Measurements from ENCODE around the gene SSR1.

DNA sequence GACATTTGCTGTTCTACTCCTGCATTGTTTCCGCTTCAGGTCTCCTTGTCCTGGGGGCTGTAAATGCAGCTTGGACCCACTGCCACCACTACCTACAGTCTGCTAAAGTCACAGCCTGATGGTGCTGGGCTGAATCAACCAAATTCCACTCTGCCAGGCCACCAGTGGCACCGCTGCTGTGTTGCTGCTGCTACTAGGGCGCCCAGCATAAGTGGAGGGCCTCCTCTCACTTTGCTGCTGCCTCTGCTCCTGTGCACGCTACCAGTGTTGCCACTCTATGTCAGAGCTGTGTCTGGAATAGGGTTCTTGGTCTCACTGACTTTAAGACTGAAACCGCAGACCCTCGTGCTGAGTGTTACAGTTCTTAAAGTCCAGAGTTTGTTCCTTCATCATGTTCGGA, 1.4 kb upstream of the SSR1 start:
- TF ChIP-seq TAF1 (IDR thresholded peaks at IDR 0.05; ENCODE audit: low read depth) (no peak), POLR2AphosphoS5 (IDR thresholded peaks at IDR 0.05) (no peak), EZH2 (IDR thresholded peaks at IDR 0.05; ENCODE audit: borderline replicate concordance, insufficient read depth, low read length, poor library complexity, severe bottlenecking) (no peak), MXI1 (conservative IDR thresholded peaks at IDR 0.05; ENCODE audit: poor library complexity, severe bottlenecking) (no peak), SMC3 (conservative IDR thresholded peaks at IDR 0.05; ENCODE audit: poor library complexity) (no peak), EP300 (conservative IDR thresholded peaks at IDR 0.05; ENCODE audit: poor library complexity, severe bottlenecking) (no peak), RAD21 (conservative IDR thresholded peaks at IDR 0.05) (no peak)
- TF ChIP-seq, protein P1, sequence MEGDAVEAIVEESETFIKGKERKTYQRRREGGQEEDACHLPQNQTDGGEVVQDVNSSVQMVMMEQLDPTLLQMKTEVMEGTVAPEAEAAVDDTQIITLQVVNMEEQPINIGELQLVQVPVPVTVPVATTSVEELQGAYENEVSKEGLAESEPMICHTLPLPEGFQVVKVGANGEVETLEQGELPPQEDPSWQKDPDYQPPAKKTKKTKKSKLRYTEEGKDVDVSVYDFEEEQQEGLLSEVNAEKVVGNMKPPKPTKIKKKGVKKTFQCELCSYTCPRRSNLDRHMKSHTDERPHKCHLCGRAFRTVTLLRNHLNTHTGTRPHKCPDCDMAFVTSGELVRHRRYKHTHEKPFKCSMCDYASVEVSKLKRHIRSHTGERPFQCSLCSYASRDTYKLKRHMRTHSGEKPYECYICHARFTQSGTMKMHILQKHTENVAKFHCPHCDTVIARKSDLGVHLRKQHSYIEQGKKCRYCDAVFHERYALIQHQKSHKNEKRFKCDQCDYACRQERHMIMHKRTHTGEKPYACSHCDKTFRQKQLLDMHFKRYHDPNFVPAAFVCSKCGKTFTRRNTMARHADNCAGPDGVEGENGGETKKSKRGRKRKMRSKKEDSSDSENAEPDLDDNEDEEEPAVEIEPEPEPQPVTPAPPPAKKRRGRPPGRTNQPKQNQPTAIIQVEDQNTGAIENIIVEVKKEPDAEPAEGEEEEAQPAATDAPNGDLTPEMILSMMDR (IDR thresholded peaks at IDR 0.05; ENCODE audit: poor library complexity, severe bottlenecking): no peak
- TF ChIP-seq, protein P2, sequence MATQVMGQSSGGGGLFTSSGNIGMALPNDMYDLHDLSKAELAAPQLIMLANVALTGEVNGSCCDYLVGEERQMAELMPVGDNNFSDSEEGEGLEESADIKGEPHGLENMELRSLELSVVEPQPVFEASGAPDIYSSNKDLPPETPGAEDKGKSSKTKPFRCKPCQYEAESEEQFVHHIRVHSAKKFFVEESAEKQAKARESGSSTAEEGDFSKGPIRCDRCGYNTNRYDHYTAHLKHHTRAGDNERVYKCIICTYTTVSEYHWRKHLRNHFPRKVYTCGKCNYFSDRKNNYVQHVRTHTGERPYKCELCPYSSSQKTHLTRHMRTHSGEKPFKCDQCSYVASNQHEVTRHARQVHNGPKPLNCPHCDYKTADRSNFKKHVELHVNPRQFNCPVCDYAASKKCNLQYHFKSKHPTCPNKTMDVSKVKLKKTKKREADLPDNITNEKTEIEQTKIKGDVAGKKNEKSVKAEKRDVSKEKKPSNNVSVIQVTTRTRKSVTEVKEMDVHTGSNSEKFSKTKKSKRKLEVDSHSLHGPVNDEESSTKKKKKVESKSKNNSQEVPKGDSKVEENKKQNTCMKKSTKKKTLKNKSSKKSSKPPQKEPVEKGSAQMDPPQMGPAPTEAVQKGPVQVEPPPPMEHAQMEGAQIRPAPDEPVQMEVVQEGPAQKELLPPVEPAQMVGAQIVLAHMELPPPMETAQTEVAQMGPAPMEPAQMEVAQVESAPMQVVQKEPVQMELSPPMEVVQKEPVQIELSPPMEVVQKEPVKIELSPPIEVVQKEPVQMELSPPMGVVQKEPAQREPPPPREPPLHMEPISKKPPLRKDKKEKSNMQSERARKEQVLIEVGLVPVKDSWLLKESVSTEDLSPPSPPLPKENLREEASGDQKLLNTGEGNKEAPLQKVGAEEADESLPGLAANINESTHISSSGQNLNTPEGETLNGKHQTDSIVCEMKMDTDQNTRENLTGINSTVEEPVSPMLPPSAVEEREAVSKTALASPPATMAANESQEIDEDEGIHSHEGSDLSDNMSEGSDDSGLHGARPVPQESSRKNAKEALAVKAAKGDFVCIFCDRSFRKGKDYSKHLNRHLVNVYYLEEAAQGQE (IDR thresholded peaks at IDR 0.05; ENCODE audit: borderline replicate concordance): no peak

Data from neural cell (in vitro differentiated cells).